ENCODE measurements around the gene PITPNB. TPM values are rescaled to one million over a fixed set of nuclear protein-coding genes. Genes with fewer than 3 reads are reported as not detected.

PITPNB gene
- total RNA-seq, 4 donors from 2014 or later: 28.0 to 48.2 (median 40.3) TPM

- intact Hi-C loops (cut with DNase I; ENCODE audit: low total_unique reads) (no loop called here), in situ Hi-C loops (cut with MboI; ENCODE audit: low pct_ligation_motif_present in 1 of 4, low pct_unique_long_range_greater_than_20kb in 1 of 4, low sequenced_read_pairs in 3 of 4) (no loop called here)
- Histone ChIP-seq H3K4me3 (no peak overlapping the region), H3K27me3 (no peaks in the 10 kb centered on the region), H3K27ac (no peak overlapping the region), H3K36me3 (peaks cover 0 to 17% (median 7%) of the 10 kb centered on the region in 4 donors), H3K4me1 (peaks cover 25 to 53% (median 40%) of the 10 kb centered on the region in 4 donors), H3K9me3 (no peaks in the 10 kb centered on the region)
- no peak for DNase-seq
- TF ChIP-seq CTCF (IDR thresholded peaks at IDR 0.05) (no peak), POLR2A (IDR thresholded peaks at IDR 0.05) (no peak), EP300 (IDR thresholded peaks at IDR 0.05; ENCODE audit: low read depth) (no peak), POLR2AphosphoS5 (IDR thresholded peaks at IDR 0.05) (no peak)
These were observed 7.0 kb downstream of the PITPNB start for GRCh38 chr22:27912101-27912500.

GRCh38 chr22:27911330-27911729 is 7.7 kb downstream of the PITPNB start:
- Histone ChIP-seq H3K27ac (no peak overlapping the region), H3K27me3 (no peaks in the 10 kb centered on the region), H3K4me3 (no peak overlapping the region), H3K4me1 (peaks cover 21 to 46% (median 33%) of the 10 kb centered on the region in 4 donors), H3K9me3 (no peaks in the 10 kb centered on the region), H3K36me3 (peaks cover 0 to 17% (median 7%) of the 10 kb centered on the region in 4 donors)
- TF ChIP-seq CTCF (IDR thresholded peaks at IDR 0.05): no peak
- no peak for TF ChIP-seq POLR2A (IDR thresholded peaks at IDR 0.05)
- TF ChIP-seq POLR2AphosphoS5 (IDR thresholded peaks at IDR 0.05): no peak
- no peak for TF ChIP-seq EP300 (IDR thresholded peaks at IDR 0.05; ENCODE audit: low read depth)
- WGBS, 2 donors (ENCODE audit: low coverage in 1 of 2): 93 to 100% methylated on average over 1 of the region's 1 CpG
- in situ Hi-C loops (cut with MboI; ENCODE audit: low pct_ligation_motif_present in 1 of 4, low pct_unique_long_range_greater_than_20kb in 1 of 4, low sequenced_read_pairs in 3 of 4) (no loop called here), intact Hi-C loops (cut with DNase I; ENCODE audit: low total_unique reads) (no loop called here)
- no peak for DNase-seq

DNA sequence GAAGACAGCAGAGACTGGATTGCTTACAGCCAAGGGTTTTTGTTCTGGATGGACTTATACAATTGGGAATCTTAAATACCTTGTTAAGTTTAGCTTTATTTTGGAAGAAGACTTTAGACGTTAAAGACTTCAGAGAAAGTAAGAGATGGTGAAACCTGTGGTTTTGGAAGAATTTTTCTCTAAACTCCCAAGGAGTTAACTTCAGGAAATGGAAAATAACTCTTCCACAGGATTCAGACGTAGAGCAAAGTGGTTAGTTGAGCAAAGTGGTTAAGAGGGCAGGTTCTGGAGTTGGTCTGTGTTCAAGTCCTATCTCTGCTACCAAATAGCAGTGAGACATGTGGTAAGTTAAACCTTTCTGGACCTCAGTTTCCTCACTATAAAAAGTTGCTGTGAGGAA is 12.8 kb downstream of the PITPNB start:
- Histone ChIP-seq H3K36me3 (peaks cover 0 to 20% (median 9%) of the 10 kb centered on the region in 4 donors), H3K4me1 (no peaks in the 10 kb centered on the region), H3K27ac (no peak overlapping the region), H3K4me3 (no peak overlapping the region), H3K27me3 (no peaks in the 10 kb centered on the region), H3K9me3 (no peaks in the 10 kb centered on the region)
- intact Hi-C loops (cut with DNase I; ENCODE audit: low total_unique reads): no loop called here
- TF ChIP-seq POLR2AphosphoS5 (IDR thresholded peaks at IDR 0.05) (no peak), POLR2A (IDR thresholded peaks at IDR 0.05) (no peak), CTCF (IDR thresholded peaks at IDR 0.05) (no peak), EP300 (IDR thresholded peaks at IDR 0.05; ENCODE audit: low read depth) (no peak)
- in situ Hi-C loops (cut with MboI; ENCODE audit: low pct_ligation_motif_present in 1 of 4, low pct_unique_long_range_greater_than_20kb in 1 of 4, low sequenced_read_pairs in 3 of 4): no loop called here
- no peak for DNase-seq
- whole genome bisulfite sequencing, 2 donors (ENCODE audit: low coverage in 1 of 2): 35 to 56% methylated on average over 2 of the region's 2 CpGs

GRCh38 chr22:27905653-27906052 is 13.4 kb downstream of the PITPNB start:
- WGBS, 2 donors (ENCODE audit: low coverage in 1 of 2): 66 to 71% methylated on average over 4 of the region's 4 CpGs
- Histone ChIP-seq H3K4me1 (no peaks in the 10 kb centered on the region), H3K36me3 (peaks cover 0 to 16% (median 7%) of the 10 kb centered on the region in 4 donors), H3K9me3 (no peaks in the 10 kb centered on the region), H3K27ac (peak overlapping the region in 1 of 4 donors; percentile 4), H3K27me3 (no peaks in the 10 kb centered on the region), H3K4me3 (no peak overlapping the region)
- in situ Hi-C loops (cut with MboI; ENCODE audit: low pct_ligation_motif_present in 1 of 4, low pct_unique_long_range_greater_than_20kb in 1 of 4, low sequenced_read_pairs in 3 of 4): no loop called here
- no peak for DNase-seq
- TF ChIP-seq EP300 (IDR thresholded peaks at IDR 0.05; ENCODE audit: low read depth) (no peak), POLR2A (IDR thresholded peaks at IDR 0.05) (no peak), CTCF (IDR thresholded peaks at IDR 0.05) (no peak), POLR2AphosphoS5 (IDR thresholded peaks at IDR 0.05) (no peak)
- intact Hi-C loops (cut with DNase I; ENCODE audit: low total_unique reads): no loop called here
